Measurements from ENCODE around the gene SLC4A4. TPM values are rescaled to one million over a fixed set of nuclear protein-coding genes. Genes with fewer than 3 reads are reported as not detected.

Gene SLC4A4
- total RNA-seq, 2 donors from 2014 or later = 99.0 to 124 TPM

- no peaks in the 10 kb centered on the region for H3K9me3 ChIP-seq
- H3K4me3 ChIP-seq = no peak overlapping the region
- H3K36me3 ChIP-seq = no peaks in the 10 kb centered on the region
- H3K27ac ChIP-seq = no peak overlapping the region
- no peaks in the 10 kb centered on the region for H3K4me1 ChIP-seq
- H3K27me3 ChIP-seq = no peaks in the 10 kb centered on the region
- intact Hi-C loops (cut with DNase I) = no loop called here
- TF ChIP-seq CTCF (IDR thresholded peaks at IDR 0.05) = no peak
- no peak overlapping the region for H3K9ac ChIP-seq (ENCODE audit: low read depth in 2 of 2, low read length in 2 of 2)
- DNase-seq = no peak
These were observed 17.2 kb downstream of the SLC4A4 start for GRCh38 chr4:71355971-71356370.

- H3K4me3 ChIP-seq = no peak overlapping the region
- H3K9me3 ChIP-seq = no peaks in the 10 kb centered on the region
- no peak for TF ChIP-seq CTCF (IDR thresholded peaks at IDR 0.05)
- no peaks in the 10 kb centered on the region for H3K36me3 ChIP-seq
- no peaks in the 10 kb centered on the region for H3K4me1 ChIP-seq
- H3K9ac ChIP-seq (ENCODE audit: low read depth in 2 of 2, low read length in 2 of 2) = no peak overlapping the region
- no peak overlapping the region for H3K27ac ChIP-seq
- H3K27me3 ChIP-seq = no peaks in the 10 kb centered on the region
- intact Hi-C loops (cut with DNase I) = no loop called here
- DNase-seq = no peak
These were observed 18.3 kb downstream of the SLC4A4 start for GRCh38 chr4:71356924-71357663.

- intact Hi-C loops (cut with DNase I) = no loop called here
- no peaks in the 10 kb centered on the region for H3K27me3 ChIP-seq
- H3K4me3 ChIP-seq = no peak overlapping the region
- no peak for TF ChIP-seq CTCF (IDR thresholded peaks at IDR 0.05)
- H3K36me3 ChIP-seq = no peaks in the 10 kb centered on the region
- no peaks in the 10 kb centered on the region for H3K4me1 ChIP-seq
- DNase-seq = peak; percentile 55
- no peak overlapping the region for H3K9ac ChIP-seq (ENCODE audit: low read depth in 2 of 2, low read length in 2 of 2)
- H3K27ac ChIP-seq = no peak overlapping the region
- no peaks in the 10 kb centered on the region for H3K9me3 ChIP-seq
These were observed 22.0 kb downstream of the SLC4A4 start for GRCh38 chr4:71360844-71361243.

GRCh38 chr4:71361476-71361875, 22.7 kb downstream of the SLC4A4 start:
- H3K9ac ChIP-seq (ENCODE audit: low read depth in 2 of 2, low read length in 2 of 2) = no peak overlapping the region
- no peak for DNase-seq
- no peak for TF ChIP-seq CTCF (IDR thresholded peaks at IDR 0.05)
- no peaks in the 10 kb centered on the region for H3K9me3 ChIP-seq
- intact Hi-C loops (cut with DNase I) = no loop called here
- no peak overlapping the region for H3K4me3 ChIP-seq
- H3K27me3 ChIP-seq = no peaks in the 10 kb centered on the region
- H3K36me3 ChIP-seq = no peaks in the 10 kb centered on the region
- no peaks in the 10 kb centered on the region for H3K4me1 ChIP-seq
- no peak overlapping the region for H3K27ac ChIP-seq

- Histone ChIP-seq H3K36me3 (no peaks in the 10 kb centered on the region), H3K4me1 (no peaks in the 10 kb centered on the region), H3K27me3 (no peaks in the 10 kb centered on the region), H3K9me3 (no peaks in the 10 kb centered on the region), H3K9ac (ENCODE audit: low read depth in 2 of 2, low read length in 2 of 2) (no peak overlapping the region), H3K27ac (no peak overlapping the region), H3K4me3 (no peak overlapping the region)
- intact Hi-C loops (cut with DNase I) = no loop called here
- no peak for DNase-seq
- TF ChIP-seq CTCF (IDR thresholded peaks at IDR 0.05) = no peak
These were observed 27.9 kb downstream of the SLC4A4 start for GRCh38 chr4:71366766-71367165.

Measured in colonic mucosa (tissue), 4 donors.